HCT116 (cell line): ENCODE measurements around the gene CXXC1. TPM values are rescaled to one million over a fixed set of nuclear protein-coding genes. Genes with fewer than 3 reads are reported as not detected.

Experiments used
- ATAC-seq: fragments of 200-7000 bp; cut with Tn5 transposase; 2 replicates; pipeline ENCODE4 v1.9.1; 2020; ENCODE audit warnings: mild to moderate bottlenecking, moderate library complexity
- BruUV-seq: library from RNA; stranded (reverse); fragments of 400-500 nt; replicated peaks from 2 replicates; lab custom pipeline; 2021; lab: Mats Ljungman, UMichigan
- CTCF ChIA-PET: fragments of 300-600 bp; sonication (Branson Sonifier 250); formaldehyde crosslinking; loops from one replicate; lab custom pipeline; 2021; ENCODE audit warnings: antibody characterized with exemption; lab: Charles Lee
- POLR2A ChIA-PET: fragments of 300-600, 350-600 bp; sonication (Branson Sonifier 250); formaldehyde crosslinking; loops from one replicate; lab custom pipeline; 2021; ENCODE audit warnings: antibody characterized with exemption; lab: Charles Lee
- RAD21 ChIA-PET, 2 experiments: fragments of 300-600 bp; sonication (Branson Sonifier 250); formaldehyde crosslinking; loops; one replicate each; lab custom pipeline; 2023; ENCODE audit warnings: low total read pairs in 2 of 2; ENCODE audit not compliant: uncharacterized antibody in 2 of 2, unreplicated experiment in 2 of 2, low non-redundant PET in 1 of 2; lab: Charles Lee
- DNase-seq: peaks from one replicate; pipeline ENCODE4 v3.0.0-alpha.2; 2010; ENCODE audit warnings: low read depth, low spot score
- H2AFZ ChIP-seq: fragments of 200-600 bp; shearing (Covaris generic), sonication (generic); 2 replicates; pipeline ENCODE4 v1.6.1; 2017; ENCODE audit warnings: low read depth, mixed run types, mixed read lengths, antibody characterized with exemption, low read length; ENCODE audit not compliant: poor library complexity, severe bottlenecking
- H3K27ac ChIP-seq: 2 replicates; pipeline ENCODE4 v1.5.1; 2012; ENCODE audit warnings: low read depth, low read length
- H3K27me3 ChIP-seq: fragments of 200-600 bp; sonication (generic); 2 replicates; pipeline ENCODE4 v1.6.1; 2016; ENCODE audit warnings: mixed run types, low read length, mixed read lengths; ENCODE audit not compliant: insufficient read depth
- H3K36me3 ChIP-seq, 2 experiments: fragments of 200-500 bp in 1 of 2; fragments of 200-600 bp in 1 of 2; sonication (Bioruptor generic) in 1 of 2; sonication (generic) in 1 of 2; 2 replicates each; pipeline versions ENCODE4 v1.5.1 to v1.6.1; 2014 to 2016; ENCODE audit warnings: low read length in 2 of 2, inconsistent platforms in 1 of 2, mixed read lengths in 1 of 2, mixed run types in 1 of 2; ENCODE audit not compliant: insufficient read depth in 2 of 2, control insufficient read depth in 1 of 2
- H3K4me1 ChIP-seq, 2 experiments: fragments of 200-600 bp in 1 of 2; sonication (generic) in 1 of 2; 2 replicates each; pipeline versions ENCODE4 v1.5.1 to v1.6.1; 2012 to 2017; ENCODE audit warnings: low read length in 2 of 2, inconsistent platforms in 1 of 2, mild to moderate bottlenecking in 1 of 2, mixed read lengths in 1 of 2, mixed run types in 1 of 2, moderate library complexity in 1 of 2; ENCODE audit not compliant: insufficient read depth in 2 of 2, control insufficient read depth in 1 of 2
- H3K4me2 ChIP-seq: fragments of 200-600 bp; sonication (generic); 2 replicates; pipeline ENCODE4 v1.6.1; 2017; ENCODE audit warnings: mixed run types, low read length, mixed read lengths
- H3K4me3 ChIP-seq, 2 experiments: fragments of 200-600 bp in 1 of 2; sonication (generic) in 1 of 2; replicated peaks in 1 of 2; 2 replicates each; pipeline ENCODE4 v1.5.1; 2011 to 2016; ENCODE audit warnings: low read length in 2 of 2, control low read depth in 1 of 2, low read depth in 1 of 2, mild to moderate bottlenecking in 1 of 2, mixed read lengths in 1 of 2, mixed run types in 1 of 2
- H3K79me2 ChIP-seq: fragments of 200-600 bp; sonication (generic); 2 replicates; pipeline ENCODE4 v1.6.1; 2017; ENCODE audit warnings: mild to moderate bottlenecking, mixed run types, low read length, moderate library complexity, mixed read lengths; ENCODE audit not compliant: insufficient read depth
- H3K9ac ChIP-seq: fragments of 200-600 bp; sonication (generic); 2 replicates; pipeline ENCODE4 v1.6.1; 2016; ENCODE audit warnings: low read length, mixed read lengths
- H3K9me2 ChIP-seq: fragments of 200-600 bp; sonication (generic), shearing (Covaris generic); 2 replicates; pipeline ENCODE4 v1.6.1; 2017; ENCODE audit warnings: mixed run types, mild to moderate bottlenecking, moderate library complexity; ENCODE audit not compliant: insufficient read depth
- H3K9me3 ChIP-seq, 2 experiments: fragments of 200-500 bp in 1 of 2; fragments of 200-600 bp in 1 of 2; sonication (Bioruptor generic) in 1 of 2; sonication (generic) in 1 of 2; 2 replicates each; pipeline ENCODE4 v1.6.1; 2014 to 2017; ENCODE audit warnings: low read length in 2 of 2, mixed read lengths in 2 of 2, inconsistent platforms in 1 of 2, low read depth in 1 of 2, mild to moderate bottlenecking in 1 of 2, mixed run types in 1 of 2, moderate library complexity in 1 of 2; ENCODE audit not compliant: control insufficient read depth in 1 of 2, insufficient read depth in 1 of 2
- H4K20me1 ChIP-seq: fragments of 200-600 bp; sonication (generic), shearing (Covaris generic); 2 replicates; pipeline ENCODE4 v1.6.1; 2017; ENCODE audit warnings: mixed run types, mild to moderate bottlenecking, moderate library complexity; ENCODE audit not compliant: insufficient read depth
- EGR1 ChIP-seq: IDR thresholded peaks from 2 replicates; pipeline ENCODE4 v1.6.1; 2012; ENCODE audit warnings: low read depth
- EZH2phosphoT487 ChIP-seq: fragments of 200-600 bp; IDR thresholded peaks from 2 replicates; pipeline ENCODE4 v1.6.1; 2018; ENCODE audit warnings: antibody characterized with exemption, borderline replicate concordance
- FOSL1 ChIP-seq: IDR thresholded peaks from 2 replicates; pipeline ENCODE4 v1.6.1; 2012; ENCODE audit warnings: low read depth
- JUND ChIP-seq: IDR thresholded peaks from 2 replicates; pipeline ENCODE4 v1.6.1; 2012
- POLR2A ChIP-seq: IDR thresholded peaks from 2 replicates; pipeline ENCODE4 v1.7.0; 2011; ENCODE audit warnings: borderline replicate concordance; ENCODE audit not compliant: insufficient read depth, insufficient read length; ENCODE audit errors: extremely low read depth
- POLR2AphosphoS5 ChIP-seq: IDR thresholded peaks from 2 replicates; pipeline ENCODE4 v1.6.1; 2011; ENCODE audit warnings: mild to moderate bottlenecking, low read depth, low read length, moderate library complexity
- RAD21 ChIP-seq: IDR thresholded peaks from 2 replicates; pipeline ENCODE4 v1.6.1; 2012; ENCODE audit warnings: low read depth, mild to moderate bottlenecking
- SIN3A ChIP-seq: IDR thresholded peaks from 2 replicates; pipeline ENCODE4 v1.6.1; 2012; ENCODE audit warnings: low read depth
- TCF7L2 ChIP-seq: IDR thresholded peaks from 2 replicates; pipeline ENCODE4 v1.7.0; 2011; ENCODE audit warnings: borderline replicate concordance, inconsistent platforms; ENCODE audit not compliant: insufficient read depth, insufficient read length; ENCODE audit errors: extremely low read depth
- YY1 ChIP-seq: IDR thresholded peaks from 2 replicates; pipeline ENCODE4 v1.6.1; 2011; ENCODE audit warnings: low read length, low read depth, moderate library complexity, mild to moderate bottlenecking; ENCODE audit not compliant: insufficient replicate concordance; ENCODE audit errors: extremely low read depth
- ZFX ChIP-seq: fragments of 450-650 bp; IDR thresholded peaks from 2 replicates; pipeline ENCODE4 v1.6.1; 2017
- intact Hi-C: fragments of 100-400 bp; cut with micrococcal nuclease; formaldehyde crosslinking; loops from 2 replicates; pipeline ENCODE4 v1.10.0; 2022
- total RNA-seq: library from RNA; stranded (reverse); gene quantifications from one replicate; pipeline ENCODE4 v1.2.1, GENCODE V29; 2021; ENCODE audit not compliant: unreplicated experiment
- TF ChIP-seq, protein P1 (sequence below): IDR thresholded peaks from 2 replicates; pipeline ENCODE4 v1.6.1; 2011; ENCODE audit warnings: mild to moderate bottlenecking, low read length, moderate library complexity; ENCODE audit not compliant: insufficient replicate concordance; ENCODE audit errors: extremely low read depth
- TF ChIP-seq, protein P2 (sequence below): IDR thresholded peaks from 2 replicates; pipeline ENCODE4 v1.6.1; 2012

Gene CXXC1
- total RNA-seq, 1 experiment from 2014 or later, result 101 TPM

DNA sequence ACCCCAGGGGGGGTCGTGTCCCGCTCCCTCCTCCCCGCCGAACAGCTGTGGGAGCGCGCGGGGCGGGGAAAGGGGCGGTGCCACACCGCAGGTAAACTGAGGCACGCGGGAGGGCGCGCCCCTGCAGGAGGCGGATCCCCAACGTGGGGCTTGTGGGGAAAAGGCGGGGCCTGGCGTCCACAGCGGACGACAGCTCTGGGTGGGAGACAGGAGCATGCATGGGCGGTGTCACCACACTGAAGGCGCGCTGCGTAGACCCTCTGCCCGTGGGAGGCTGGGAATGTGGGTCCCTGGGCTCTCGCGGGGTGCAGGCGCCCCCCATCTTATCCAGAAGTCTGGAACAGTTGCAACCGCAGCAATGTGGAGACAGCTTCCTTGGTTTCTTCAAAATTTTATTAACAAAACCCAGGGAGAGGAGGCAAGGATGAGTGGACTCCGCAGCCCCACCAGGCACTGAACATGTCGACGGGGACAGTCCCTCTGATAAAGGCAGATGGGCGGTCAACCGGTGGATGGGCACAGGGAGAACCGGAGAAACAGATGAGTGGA lies 5.4 kb downstream of the CXXC1 start (continued):
- TF ChIP-seq, protein P1, sequence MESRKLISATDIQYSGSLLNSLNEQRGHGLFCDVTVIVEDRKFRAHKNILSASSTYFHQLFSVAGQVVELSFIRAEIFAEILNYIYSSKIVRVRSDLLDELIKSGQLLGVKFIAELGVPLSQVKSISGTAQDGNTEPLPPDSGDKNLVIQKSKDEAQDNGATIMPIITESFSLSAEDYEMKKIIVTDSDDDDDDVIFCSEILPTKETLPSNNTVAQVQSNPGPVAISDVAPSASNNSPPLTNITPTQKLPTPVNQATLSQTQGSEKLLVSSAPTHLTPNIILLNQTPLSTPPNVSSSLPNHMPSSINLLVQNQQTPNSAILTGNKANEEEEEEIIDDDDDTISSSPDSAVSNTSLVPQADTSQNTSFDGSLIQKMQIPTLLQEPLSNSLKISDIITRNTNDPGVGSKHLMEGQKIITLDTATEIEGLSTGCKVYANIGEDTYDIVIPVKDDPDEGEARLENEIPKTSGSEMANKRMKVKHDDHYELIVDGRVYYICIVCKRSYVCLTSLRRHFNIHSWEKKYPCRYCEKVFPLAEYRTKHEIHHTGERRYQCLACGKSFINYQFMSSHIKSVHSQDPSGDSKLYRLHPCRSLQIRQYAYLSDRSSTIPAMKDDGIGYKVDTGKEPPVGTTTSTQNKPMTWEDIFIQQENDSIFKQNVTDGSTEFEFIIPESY, result no peak
- no peak for TF ChIP-seq POLR2AphosphoS5
- TF ChIP-seq EGR1, result no peak
- no peak for TF ChIP-seq YY1
- TF ChIP-seq, protein P2, sequence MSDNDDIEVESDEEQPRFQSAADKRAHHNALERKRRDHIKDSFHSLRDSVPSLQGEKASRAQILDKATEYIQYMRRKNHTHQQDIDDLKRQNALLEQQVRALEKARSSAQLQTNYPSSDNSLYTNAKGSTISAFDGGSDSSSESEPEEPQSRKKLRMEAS, result no peak
- TF ChIP-seq EZH2phosphoT487, result no peak
- TF ChIP-seq SIN3A, result no peak

DNA sequence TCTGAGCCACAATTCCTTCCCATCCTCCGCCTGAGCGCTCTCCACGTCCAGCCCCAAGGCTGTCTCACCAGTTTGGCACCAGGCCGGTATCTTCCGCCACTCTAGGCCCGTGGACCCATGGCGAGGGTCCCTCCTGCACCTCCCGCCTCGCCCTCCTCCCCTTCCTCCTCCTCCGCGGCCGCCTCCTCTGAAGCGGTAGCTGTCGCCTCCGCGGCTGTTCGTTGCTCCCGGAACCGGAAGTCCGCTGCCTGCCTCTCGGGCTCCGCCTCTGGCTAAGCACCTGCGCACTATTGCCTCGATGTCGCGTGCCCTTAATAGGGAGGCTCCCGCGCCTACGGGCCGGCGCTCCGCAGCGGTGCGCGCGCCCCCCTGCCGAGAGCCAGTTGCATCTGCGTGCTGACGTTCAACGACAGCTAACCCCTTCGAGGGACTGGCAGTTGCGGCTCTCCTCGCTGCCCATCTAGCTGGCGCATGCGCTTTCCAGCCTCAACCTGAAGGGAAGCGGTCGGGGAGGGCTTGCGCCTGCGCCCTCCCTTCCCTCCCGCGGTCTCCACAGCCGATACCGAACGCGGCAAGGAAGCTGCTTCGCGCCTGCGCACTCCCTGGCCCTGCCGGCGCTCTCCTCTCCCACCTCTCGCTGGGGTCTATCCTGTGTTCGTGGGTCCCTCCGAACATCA lies 6.1 kb downstream of the CXXC1 start, which contains the start of gene MBD1:
TSS of gene MBD1 (minus strand) at position 229 of the 677 bp plus-strand sequence. CDS start 1,531 bp downstream, outside the sequence.
- H3K9me3 ChIP-seq, result no peaks in the 10 kb centered on the region
- peak; percentile 89 for ATAC-seq
- no peaks in the 10 kb centered on the region for H3K27me3 ChIP-seq
- no peaks in the 10 kb centered on the region for H3K9me2 ChIP-seq
- CTCF ChIA-PET, result interaction anchor here (0.7 to 1.4 kb wide), 4 partner anchors 75 to 148 kb away, joined by 3 to 7 read pairs (median 4); no protein-coding TSS in a partner anchor
- RAD21 ChIA-PET, result interaction anchor here in 1 of 2 experiments (1.2 kb wide), 1 partner anchor 75 kb away, joined by 3 read pairs; no protein-coding TSS in a partner anchor
- intact Hi-C loops, result loop anchor here (10.0 kb wide), 1 partner anchor 787 kb away; the partner anchor contains the start of gene RPL17
- peak within 1 kb of the TSS; percentile 85 for H3K4me2 ChIP-seq
- TF ChIP-seq EZH2phosphoT487 (no peak), FOSL1 (no peak), YY1 (peak; percentile 85), ZFX (peak; percentile 30; the same call in 1 of the 2 replicates), TCF7L2 (peak; percentile 79), JUND (no peak), RAD21 (no peak), POLR2AphosphoS5 (peak; percentile 88), POLR2A (peak; percentile 87)
- TF ChIP-seq, all 23 proteins: peak for 5
- Histone ChIP-seq H2AFZ (no peak within 1 kb of the TSS), H3K79me2 (peaks cover 50% of the 10 kb centered on the region), H4K20me1 (no peaks in the 10 kb centered on the region), H3K27ac (peak within 1 kb of the TSS; percentile 77), H3K4me3 (peak within 1 kb of the TSS; percentile 70 to 100), H3K9ac (peak within 1 kb of the TSS; percentile 75), H3K36me3 (peaks cover 16 to 59% of the 10 kb centered on the region in 2 experiments), H3K4me1 (peaks cover 10 to 37% of the 10 kb centered on the region in 2 experiments; a peak in 3 of 4 replicates)
- DNase-seq, result peak; percentile 95
- POLR2A ChIA-PET, result interaction anchor here (0.7 to 1.6 kb wide), 5 partner anchors 9 to 794 kb away, joined by 3 to 4 read pairs (median 3); partner anchors contain the start of gene SKA1
- BruUV-seq, result no TSS peak
